Measurements from ENCODE around the gene CEP170B.
"Not testable (repeated sequence)": the region's sequence is repeated elsewhere in the genome, so short reads cannot be mapped to it uniquely, and the experiment has no call there.

The CEP170B gene

DNA sequence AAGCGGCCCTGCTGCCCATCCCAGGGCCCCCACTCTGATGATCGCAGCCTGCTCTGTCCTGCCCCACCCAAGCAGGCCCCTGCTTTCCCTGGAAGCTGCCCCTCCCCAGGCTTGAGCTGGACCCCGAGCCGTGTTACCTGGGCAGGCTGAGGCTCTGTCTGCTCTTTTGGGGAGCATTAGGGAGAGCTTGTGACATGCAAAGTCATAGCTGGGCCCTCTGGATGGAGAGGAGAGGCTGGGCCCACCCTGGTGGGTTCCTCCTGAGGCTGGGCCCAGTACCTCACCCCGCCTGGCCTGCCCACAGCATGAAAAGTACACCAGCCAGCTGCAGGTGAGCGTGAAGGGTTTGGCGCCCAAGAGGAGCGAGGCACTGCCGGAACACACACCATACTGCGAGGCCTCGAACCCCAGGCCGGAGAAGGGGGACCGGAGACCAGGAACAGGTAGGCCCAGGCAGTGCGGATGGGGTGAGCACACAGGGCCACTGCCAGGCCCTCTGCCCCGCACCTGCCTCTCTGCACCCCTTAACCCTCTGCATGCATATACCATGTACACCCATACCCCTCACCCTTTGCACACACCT is 15.0 kb downstream of the CEP170B start:
- DNase-seq, result no peak

DNA sequence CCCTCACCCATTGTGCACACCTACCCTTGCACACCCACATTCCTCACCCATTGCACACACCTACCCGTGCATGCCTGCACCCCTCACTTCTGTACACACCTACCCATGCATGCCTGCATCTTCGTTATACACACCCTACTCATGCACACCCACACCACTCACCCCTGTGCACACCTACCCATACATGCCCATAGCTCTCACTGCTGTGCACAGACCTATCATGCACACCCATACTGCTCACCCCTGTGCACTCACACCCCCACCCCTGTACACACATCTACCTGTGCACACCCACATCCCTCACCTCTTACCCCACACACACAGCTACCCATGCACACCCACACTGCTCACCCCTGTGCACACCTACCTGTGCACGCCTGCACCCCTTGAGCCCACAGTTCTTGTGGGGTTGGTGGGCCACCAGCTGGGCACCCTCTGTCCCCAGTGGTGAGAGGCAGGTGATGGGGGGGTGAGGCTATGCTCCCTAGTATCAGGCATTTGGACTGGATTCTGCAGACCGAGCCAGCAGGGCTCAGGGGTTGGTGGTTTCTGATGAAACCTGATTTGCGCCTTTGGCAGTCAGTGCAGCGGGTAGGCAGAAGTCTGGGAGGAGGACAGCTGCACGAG is 15.6 kb downstream of the CEP170B start:
- no peak for DNase-seq

DNA sequence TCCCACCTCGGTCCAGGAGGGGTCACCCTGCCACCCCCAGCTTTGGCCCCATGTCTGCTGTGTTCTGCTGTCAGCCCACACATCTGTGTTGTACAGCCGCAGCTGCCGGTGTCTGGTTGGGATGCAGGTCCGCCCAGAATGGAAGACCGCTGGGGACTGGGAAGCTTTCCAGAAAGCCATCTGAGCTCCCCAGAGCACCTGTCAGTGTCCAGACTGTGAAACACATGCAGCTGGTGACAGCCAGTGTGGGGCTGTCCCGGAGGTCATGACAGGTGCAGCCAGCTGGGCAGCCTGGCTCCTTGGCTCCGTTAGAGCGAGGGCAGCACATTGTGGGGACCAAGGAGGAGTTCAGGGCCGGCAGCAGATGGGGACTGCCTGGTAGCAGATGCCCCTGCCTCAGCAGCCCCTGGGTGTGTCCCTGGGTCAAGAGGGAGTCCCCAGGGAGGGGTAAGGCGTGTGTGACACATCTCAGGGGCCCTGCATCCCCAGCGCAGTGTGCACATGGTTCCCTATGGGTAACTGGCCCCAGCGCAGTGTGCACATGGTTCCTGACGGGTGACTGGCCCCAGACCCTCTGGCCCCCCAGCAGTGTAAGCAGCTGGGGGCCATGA is 16.4 kb downstream of the CEP170B start:
- no peak for DNase-seq

DNA sequence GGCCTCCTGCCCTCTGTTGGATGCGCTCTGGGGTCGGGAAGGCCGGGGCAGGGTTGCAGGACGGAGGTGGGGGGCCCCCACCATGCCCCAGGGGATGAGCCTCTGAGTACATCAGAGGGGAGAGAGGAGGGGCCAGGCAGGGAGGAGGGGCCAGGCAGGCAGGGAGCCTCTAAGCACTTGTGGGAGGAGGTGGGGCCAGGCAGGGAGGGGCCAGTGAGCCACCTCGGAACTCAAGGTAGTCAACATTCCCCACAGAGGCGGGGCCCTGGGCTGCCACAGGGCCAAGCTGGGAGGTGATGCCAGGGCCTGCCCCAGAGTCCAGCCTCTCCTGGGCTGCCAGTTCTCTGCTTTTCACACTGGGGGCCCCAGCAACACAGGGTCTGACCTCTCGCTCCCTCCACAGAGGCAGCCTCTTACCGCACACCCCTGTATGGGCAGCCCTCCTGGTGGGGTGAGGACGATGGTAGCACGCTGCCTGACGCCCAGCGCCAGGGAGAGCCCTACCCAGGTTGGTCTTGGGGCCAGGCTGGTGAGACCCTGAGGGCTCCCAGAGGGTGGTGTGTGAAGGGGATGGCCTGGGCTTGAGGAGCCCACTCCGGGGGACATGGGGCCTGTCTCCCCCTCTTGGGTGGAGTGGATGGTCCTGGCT is 17.4 kb downstream of the CEP170B start:
- peak; percentile 0 for DNase-seq

DNA sequence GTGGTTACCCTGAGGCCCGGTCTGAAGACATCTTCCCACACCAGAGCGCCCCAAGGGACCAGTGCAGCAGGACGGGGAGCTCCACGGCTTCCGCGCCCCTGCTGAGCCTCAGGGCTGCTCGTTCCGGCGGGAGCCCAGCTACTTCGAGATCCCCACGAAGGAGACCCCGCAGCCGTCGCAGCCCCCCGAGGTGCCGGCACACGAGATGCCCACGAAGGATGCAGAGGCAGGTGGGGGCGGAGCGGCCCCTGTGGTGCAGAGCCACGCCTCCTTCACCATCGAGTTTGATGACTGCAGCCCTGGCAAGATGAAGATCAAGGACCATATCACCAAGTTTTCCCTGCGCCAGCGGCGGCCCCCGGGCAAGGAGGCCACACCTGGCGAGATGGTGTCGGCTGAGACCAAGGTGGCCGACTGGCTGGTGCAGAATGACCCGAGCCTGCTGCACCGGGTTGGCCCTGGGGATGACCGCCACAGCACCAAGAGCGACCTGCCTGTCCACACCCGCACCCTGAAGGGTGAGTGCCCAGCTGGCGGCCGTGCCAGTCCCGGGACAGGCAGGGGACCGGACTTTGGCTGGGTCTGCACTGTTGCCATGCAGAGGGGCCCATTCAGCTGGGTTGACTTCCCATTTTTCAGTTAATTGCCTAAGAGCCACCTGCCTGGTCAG is 18.1 kb downstream of the CEP170B start:
- DNase-seq, result no peak

DNA sequence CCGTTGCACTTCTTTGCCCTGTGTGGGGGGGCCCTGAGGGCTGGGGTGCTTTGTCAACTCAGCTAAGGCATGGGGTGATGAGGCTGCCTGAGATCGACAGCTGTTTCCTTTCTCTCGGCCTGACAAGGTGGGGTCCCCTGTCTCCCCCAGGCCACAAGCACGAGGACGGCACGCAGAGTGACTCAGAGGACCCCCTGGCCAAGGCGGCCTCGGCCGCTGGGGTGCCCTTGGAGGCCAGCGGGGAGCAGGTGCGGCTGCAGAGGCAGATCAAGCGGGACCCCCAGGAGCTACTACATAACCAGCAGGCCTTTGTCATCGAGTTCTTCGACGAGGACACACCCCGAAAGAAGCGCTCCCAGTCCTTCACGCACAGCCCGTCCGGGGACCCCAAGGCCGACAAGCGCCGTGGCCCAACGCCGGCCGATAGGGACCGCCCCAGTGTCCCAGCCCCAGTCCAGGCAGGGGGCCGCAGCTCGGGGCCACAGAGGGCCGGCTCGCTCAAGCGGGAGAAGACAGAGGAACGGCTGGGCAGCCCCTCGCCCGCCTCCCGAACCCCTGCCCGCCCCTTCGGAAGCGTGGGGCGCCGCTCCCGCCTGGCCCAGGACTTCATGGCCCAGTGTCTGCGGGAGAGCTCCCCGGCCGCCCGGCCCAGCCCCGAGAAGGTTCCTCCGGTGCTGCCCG is 18.8 kb downstream of the CEP170B start:
- no peak for DNase-seq

DNA sequence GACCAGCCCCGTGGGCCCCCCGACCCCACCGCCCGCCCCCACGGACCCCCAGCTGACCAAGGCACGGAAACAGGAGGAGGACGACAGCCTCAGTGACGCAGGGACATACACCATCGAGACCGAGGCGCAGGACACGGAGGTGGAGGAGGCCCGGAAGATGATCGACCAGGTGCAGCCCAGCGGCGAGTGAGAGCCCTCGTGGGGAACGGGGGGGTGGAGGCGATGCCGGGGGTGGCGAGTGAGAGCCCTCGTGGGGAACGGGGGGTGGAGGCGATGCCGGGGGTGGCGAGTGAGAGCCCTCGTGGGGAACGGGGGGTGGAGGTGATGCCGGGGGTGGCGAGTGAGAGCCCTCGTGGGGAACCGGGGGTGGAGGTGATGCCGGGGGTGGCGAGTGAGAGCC is 19.3 kb downstream of the CEP170B start:
- DNase-seq, result not testable (repeated sequence)

DNA sequence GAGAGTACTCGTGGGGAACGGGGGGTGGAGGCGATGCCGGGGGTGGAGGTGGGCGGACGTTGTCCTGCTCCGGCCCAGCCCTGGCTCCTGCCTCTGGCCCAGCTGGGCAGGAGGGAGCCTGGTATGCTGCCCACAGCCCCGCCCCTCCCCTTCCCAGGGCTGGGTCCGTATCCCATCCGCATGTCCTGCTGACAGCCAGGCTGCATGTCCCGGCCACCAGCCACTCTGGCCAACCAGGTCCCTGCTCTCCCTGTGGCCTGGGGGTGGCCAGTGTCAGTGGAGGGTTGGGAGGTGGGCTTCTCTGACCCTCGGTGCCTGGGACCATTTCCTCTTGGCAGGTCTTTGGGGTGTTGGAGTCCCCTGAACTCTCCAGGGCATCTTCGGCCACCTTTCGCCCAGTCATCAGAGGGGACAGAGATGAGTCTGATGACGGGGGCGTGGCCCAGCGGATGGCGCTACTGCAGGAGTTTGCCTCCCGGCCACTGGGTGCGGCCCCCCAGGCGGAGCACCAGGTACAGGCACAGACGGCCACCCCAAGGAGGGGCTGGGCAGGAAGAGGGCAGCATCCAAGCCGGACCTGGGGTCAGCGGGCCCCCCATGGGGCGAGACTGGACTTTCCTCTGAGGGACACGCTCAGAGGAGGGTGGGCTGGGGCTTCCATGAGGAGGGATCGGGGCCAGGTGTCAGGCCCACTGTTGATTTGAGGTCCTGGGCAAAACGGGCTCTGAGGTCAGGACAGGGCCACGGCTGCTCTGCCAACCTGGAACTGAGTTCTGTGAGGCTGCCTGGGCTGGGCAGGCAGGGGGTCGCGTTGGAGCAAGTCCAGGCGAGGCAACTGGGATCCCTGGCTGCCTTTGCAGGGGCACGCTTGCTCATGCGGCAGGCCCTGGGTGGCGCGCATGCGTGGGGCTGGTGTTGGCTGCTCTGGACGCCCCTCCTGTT is 20.2 kb downstream of the CEP170B start:
- DNase-seq, result no peak

DNA sequence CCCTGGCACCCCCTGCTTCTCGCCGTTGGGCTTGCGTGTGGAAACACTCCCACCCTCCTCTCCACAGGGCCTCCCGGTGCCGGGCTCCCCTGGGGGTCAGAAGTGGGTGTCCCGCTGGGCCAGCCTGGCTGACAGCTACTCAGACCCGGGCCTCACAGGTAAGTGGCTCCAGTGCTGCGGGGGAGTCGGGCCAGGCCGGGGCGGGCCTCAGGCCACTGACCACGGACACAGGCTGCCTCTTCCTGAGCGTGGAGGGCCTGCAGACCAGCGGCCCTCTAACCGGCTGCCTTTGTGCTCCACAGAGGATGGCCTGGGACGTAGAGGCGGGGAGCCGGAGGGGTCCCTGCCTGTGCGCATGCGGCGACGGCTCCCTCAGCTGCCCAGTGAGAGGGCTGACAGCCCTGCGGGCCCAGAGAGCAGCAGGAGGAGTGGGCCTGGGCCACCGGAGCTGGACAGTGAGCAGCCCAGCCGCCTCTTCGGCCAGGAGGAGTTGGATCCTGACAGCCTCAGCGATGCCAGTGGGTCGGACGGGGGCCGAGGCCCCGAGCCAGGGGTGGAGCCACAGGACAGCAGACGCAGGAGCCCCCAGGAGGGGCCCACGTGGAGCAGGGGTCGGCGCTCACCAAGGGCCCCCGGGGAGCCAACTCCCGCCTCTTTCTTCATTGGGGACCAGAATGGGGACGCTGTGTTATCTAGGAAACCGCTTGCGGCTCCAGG is 21.1 kb downstream of the CEP170B start:
- no peak for DNase-seq

DNA sequence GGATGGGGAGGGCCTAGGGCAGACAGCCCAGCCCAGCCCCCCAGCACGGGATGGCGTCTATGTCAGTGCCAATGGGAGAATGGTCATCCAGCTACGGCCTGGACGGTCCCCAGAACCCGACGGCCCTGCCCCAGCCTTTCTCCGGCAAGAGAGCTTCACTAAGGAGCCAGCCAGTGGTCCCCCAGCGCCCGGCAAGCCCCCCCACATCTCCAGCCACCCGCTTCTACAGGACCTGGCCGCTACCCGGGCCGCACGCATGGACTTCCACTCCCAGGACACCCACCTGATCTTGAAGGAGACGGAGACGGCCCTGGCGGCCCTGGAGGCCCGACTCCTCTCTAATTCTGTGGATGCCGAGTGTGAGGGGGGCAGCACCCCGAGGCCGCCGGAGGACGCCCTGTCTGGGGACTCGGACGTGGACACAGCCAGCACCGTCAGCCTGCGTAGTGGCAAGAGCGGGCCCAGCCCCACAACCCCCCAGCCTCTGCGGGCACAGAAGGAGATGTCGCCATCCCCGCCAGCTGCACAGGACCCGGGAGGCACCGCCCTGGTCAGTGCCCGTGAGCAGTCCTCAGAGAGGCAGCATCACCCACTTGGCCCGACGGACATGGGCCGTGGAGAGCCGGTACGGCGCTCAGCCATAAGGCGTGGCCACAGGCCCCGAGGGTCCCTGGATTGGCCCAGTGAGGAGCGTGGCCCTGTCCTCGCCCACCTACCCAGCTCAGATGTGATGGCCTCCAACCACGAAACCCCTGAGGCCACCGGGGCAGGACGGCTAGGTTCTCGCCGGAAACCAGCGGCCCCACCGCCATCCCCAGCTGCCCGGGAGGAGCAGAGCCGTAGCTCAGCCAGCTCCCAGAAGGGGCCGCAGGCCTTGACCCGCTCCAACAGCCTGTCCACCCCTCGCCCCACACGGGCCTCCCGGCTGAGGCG is 21.9 kb downstream of the CEP170B start:
- no peak for DNase-seq

DNA sequence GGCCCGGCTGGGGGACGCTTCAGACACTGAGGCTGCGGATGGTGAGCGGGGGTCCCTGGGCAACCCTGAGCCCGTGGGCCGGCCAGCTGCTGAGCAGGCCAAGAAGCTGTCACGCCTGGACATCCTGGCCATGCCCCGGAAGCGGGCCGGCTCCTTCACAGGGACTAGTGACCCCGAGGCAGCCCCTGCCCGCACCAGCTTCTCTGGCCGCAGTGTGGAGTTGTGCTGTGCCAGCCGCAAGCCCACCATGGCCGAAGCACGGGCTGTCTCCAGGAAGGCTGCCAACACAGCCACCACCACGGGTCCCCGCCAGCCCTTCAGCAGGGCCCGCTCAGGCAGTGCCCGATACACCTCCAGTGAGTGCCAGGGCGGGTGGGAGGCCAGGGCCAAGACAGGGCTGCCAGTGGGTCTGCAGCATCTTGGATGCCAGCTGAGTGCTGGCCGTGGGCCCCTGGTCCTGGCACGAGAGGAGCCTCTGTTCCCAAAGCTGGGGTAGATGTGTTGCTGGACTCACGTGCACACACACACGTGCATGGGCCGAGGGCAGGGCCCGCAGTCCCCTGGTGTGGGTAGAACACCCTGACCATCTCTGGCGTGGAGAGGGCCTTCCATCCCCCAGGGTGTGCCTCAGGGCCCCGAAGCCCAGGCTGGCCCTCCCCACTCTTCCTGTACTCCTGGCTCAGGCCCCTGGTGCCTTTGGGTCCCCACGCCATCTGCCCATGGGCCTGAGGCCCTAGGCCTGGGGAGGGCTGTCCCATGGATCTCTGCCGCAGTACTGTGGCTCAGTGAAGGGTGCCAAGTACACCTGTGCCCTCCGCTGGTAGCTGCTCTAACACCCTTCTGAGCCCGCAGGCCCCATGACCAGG is 22.8 kb downstream of the CEP170B start:
- DNase-seq, result no peak

DNA sequence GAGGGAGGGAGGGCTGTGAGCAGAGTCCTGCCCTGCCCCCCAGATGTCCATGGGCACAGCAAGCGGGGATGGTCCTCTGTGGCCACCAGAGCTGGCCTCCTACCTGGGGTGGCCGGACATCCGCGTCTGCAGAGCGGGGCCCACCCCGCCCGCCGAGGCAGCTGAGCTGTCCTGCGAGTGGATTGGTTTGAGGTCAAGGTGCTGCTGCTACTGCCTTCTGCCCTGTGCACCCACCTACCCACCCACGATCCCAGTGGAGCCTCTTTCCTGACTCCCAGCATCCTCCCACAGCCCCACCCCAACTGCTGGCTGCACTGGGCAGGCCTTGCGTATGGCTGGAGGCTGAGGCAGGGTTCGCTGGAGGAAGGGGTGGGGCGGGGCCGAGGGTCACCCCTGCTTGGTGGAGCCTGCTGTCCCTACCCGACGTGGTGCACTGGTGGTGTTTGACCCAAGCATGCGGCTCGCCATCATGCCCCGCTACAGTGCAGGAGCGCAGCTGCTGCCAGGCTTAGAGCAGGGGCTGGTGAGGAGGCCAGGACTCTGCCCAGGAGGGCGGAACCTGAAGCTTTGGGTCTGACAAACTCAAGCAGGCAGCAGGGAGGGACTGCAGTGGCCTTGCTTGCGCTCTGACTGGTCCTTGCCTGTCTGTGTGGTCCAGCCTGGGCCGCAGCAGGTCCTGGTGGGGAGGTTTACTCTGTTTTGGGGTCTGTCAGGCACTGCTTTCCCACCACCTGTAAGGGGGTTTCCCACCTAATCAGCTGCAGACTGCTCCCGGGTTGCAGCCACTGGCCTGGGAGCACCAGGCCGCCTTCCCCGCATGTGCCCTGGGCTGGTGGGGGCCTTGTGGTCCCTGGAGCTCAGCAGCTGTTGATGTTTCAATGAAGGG is 23.7 kb downstream of the CEP170B start:
- DNase-seq, result no peak

DNA sequence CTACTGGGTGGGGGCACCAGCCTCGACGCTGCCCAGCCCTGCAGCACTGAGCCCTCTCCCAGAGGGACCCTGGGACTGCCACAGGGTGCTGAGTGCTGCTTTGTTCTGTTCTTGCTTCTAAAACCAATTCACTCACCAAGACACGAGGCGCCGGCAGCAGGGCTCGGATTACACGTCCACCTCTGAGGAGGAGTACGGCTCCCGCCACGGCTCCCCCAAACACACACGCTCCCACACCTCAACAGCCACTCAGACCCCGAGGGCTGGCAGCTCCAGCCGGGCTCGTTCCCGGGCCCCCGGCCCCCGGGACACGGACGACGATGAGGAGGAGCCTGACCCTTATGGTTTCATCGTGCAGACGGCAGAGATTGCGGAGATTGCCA is 24.3 kb downstream of the CEP170B start:
- DNase-seq, result no peak

DNA sequence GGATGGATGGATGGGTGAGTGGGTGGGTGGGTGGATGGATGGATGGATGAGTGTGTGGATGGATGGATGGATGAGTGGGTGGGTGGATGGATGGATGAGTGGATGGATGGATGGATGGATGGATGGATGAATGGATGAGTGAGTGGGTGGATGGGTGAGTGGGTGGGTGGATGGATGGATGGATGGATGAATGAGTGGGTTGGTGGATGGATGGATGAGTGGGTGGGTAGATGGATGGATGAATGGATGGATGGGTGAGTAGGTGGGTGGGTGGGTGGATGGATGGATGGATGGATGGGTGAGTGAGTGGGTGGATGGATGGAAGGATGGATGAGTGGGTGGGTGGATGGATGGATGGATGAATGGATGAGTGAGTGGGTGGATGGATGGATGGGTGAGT is 25.2 kb downstream of the CEP170B start:
- not testable (repeated sequence) for DNase-seq

DNA sequence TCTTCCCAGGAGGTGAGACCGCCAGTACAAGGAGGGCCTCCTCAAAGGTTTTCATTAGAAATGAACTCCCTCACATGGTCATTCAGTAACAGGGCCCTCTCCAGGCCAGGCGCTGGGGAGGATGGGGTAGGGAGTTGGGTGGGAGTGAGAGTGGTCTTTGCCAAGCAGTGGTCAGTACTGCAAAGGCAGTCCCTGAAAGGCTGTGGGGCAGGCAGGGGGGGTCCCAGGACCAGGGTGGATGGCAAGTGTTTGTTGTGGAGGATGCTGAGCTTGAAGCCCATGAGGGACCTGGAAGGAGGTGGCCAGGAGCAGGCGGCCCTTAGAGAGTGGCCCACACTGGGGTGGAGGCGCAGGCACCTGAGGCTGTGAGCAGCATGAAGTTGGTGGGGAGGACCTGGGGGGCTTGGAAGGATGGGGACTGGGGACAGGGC is 26.1 kb downstream of the CEP170B start:
- DNase-seq, result no peak

DNA sequence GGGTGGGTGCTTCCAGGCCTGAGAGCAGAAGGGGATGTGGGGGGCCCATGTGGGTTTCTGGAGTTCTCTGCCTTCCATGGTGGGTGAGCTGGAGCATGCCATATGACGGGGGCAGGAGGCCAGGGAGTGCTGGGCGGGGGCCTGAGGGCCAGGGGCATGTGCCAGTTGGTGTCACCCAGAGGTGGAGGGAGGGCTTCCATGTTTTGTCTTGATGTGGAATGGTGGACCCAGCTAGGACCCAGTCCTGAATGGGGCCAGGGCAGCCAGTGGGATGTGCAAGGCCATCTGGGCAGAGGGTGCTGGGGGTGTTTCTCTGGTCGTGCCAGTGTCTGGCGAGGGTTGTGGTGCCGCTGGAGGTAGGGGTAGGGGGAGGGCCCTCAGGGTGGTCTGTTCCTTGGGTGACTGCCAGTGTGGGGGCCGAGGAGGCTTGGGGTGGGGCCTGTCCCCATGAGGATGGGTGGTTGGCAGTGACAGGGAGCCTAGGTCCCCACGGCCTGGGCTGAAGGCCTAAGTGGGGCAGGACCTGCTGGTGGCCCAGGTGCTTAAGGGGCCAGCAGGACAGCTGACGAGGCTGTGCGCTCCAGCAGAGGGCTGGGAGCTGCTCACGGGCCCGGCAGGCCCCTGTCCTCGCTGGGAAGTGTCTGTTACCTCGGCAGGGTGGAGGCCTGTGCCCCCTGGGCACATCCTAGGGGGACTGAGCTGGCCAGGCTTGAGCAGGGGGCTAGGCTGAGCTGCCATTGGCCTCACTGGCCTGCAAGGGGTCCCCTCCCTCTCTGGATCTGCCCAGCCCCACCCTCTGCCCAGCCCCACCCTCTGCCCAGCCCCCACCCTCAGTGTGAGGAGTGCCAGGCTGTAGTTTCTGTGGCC is 26.8 kb downstream of the CEP170B start:
- no peak for DNase-seq
